DND-41 (cell line): ENCODE results near the gene NUP133.

Source experiments
- EZH2 ChIP-seq: IDR thresholded peaks from 3 replicates; pipeline ENCODE4 v1.6.1; 2012; ENCODE audit warnings: borderline replicate concordance, low read depth, mild to moderate bottlenecking, moderate library complexity, low read length, inconsistent platforms; ENCODE audit not compliant: severe bottlenecking
- TF ChIP-seq, protein P1 (sequence below): IDR thresholded peaks from 2 replicates; pipeline ENCODE4 v1.5.1; 2012; ENCODE audit warnings: borderline replicate concordance, low read length, moderate library complexity, mild to moderate bottlenecking; ENCODE audit not compliant: poor library complexity, severe bottlenecking; ENCODE audit errors: extremely low read depth

- TF ChIP-seq, protein P1, sequence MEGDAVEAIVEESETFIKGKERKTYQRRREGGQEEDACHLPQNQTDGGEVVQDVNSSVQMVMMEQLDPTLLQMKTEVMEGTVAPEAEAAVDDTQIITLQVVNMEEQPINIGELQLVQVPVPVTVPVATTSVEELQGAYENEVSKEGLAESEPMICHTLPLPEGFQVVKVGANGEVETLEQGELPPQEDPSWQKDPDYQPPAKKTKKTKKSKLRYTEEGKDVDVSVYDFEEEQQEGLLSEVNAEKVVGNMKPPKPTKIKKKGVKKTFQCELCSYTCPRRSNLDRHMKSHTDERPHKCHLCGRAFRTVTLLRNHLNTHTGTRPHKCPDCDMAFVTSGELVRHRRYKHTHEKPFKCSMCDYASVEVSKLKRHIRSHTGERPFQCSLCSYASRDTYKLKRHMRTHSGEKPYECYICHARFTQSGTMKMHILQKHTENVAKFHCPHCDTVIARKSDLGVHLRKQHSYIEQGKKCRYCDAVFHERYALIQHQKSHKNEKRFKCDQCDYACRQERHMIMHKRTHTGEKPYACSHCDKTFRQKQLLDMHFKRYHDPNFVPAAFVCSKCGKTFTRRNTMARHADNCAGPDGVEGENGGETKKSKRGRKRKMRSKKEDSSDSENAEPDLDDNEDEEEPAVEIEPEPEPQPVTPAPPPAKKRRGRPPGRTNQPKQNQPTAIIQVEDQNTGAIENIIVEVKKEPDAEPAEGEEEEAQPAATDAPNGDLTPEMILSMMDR: no peak
- no peak for TF ChIP-seq EZH2
Observed at GRCh38 chr1:229553621-229554130, 45.5 kb upstream of the NUP133 start.
